ENCODE results near the gene SYTL1. TPM values are rescaled to one million over a fixed set of nuclear protein-coding genes. Genes with fewer than 3 reads are reported as not detected.

SYTL1 gene
- total and polyA plus RNA-seq, 9 of the 15 experiments (the other 6 are each of a cell fraction or from before 2014, with no cell fraction given) = 0.04 to 9.3 (median 1.7) TPM

GRCh38 chr1:27296773-27297291, 45.0 kb upstream of the SYTL1 start:
- intact Hi-C loops (cut with micrococcal nuclease) (loop anchor here (5.0 kb wide), 3 partner anchors 250 to 365 kb away; no protein-coding TSS in a partner anchor), in situ Hi-C loops (cut with MboI) (no loop called here)
- peaks cover 0 to 7% of the 10 kb centered on the region in 2 experiments; a peak in 2 of 5 replicates for H3K4me1 ChIP-seq (replicated peaks in 1 of 2; ENCODE audit: control insufficient read depth in 2 of 2, insufficient read depth in 2 of 2, low read length in 2 of 2)
- H3K9ac ChIP-seq (ENCODE audit: insufficient read depth in 1 of 2, low read depth in 2 of 2, low read length in 2 of 2) = no peak overlapping the region
- H3K9me1 ChIP-seq (ENCODE audit: control insufficient read depth, insufficient read depth, low read length) = peaks cover 3% of the 10 kb centered on the region
- POLR2A ChIA-PET = interaction anchor here (0.5 to 2.0 kb wide), 11 partner anchors 9 to 270 kb away, joined by 3 to 9 read pairs (median 3); partner anchors contain the start of gene SLC9A1
- peak overlapping the region; percentile 47; the same call in 1 of the 2 replicates for H2AFZ ChIP-seq (ENCODE audit: low read depth, low read length)
- peaks cover 7% of the 10 kb centered on the region; the same call in 1 of the 2 replicates for H4K20me1 ChIP-seq (replicated peaks; ENCODE audit: control insufficient read depth, insufficient read depth, low read length)
- CTCF ChIA-PET (ENCODE audit: low intra/inter-chr PET ratio) = interaction anchor here (0.6 to 2.6 kb wide), 7 partner anchors 76 to 251 kb away, joined by 3 to 16 read pairs (median 3); no protein-coding TSS in a partner anchor
- no peak overlapping the region for H3K4me2 ChIP-seq (ENCODE audit: insufficient read depth, low read length)
- H3K27ac ChIP-seq (ENCODE audit: extremely low read depth, low read depth, low read length) = no peak overlapping the region
- ATAC-seq (peak; percentile 89), FAIRE-seq (peak; percentile 88), DNase-seq (ENCODE audit: extremely low read depth in 1 of 4, low spot score in 3 of 4) (peak; percentile 73 to 81 (median 76))
- WGBS (ENCODE audit: insufficient coverage, low coverage, missing lambda C conversion rate) = 39% methylated on average over 10 of the region's 10 CpGs
- no peaks in the 10 kb centered on the region for H3K9me3 ChIP-seq (replicated peaks; ENCODE audit: control insufficient read depth, insufficient read depth, low read depth, low read length)
- peaks cover 50% of the 10 kb centered on the region; the same call in 2 of the 3 replicates for H3K36me3 ChIP-seq (ENCODE audit: control insufficient read depth, insufficient read depth, low read length)
- BruUV-seq (replicated peaks) = no TSS peak
- no peaks in the 10 kb centered on the region for H3K27me3 ChIP-seq (ENCODE audit: control insufficient read depth in 2 of 2, insufficient read depth in 2 of 2, low read length in 2 of 2)
- no peak overlapping the region for H3K4me3 ChIP-seq
- no peaks in the 10 kb centered on the region for H3K79me2 ChIP-seq (ENCODE audit: control insufficient read depth, insufficient read depth, low read length)
- no peak for TF ChIP-seq CBX2 (IDR thresholded peaks at IDR 0.05; ENCODE audit: insufficient read depth, low read length, poor library complexity, severe bottlenecking)
- no peak for TF ChIP-seq PRMT5 (CRISPR knock-in tag; IDR thresholded peaks at IDR 0.05)
- no peak for TF ChIP-seq BHLHE40 (IDR thresholded peaks at IDR 0.05; ENCODE audit: low read length)
- no peak for TF ChIP-seq ZNF79 (CRISPR knock-in tag; IDR thresholded peaks at IDR 0.05; ENCODE audit: low read depth)
- TF ChIP-seq DACH1 (IDR thresholded peaks at IDR 0.05; ENCODE audit: partially characterized antibody) = no peak
- TF ChIP-seq RB1 (IDR thresholded peaks at IDR 0.05; ENCODE audit: low read depth) = 0 out of 2 replicates have a peak, but pooled peaks have one; percentile 18
- TF ChIP-seq ZBED1 (IDR thresholded peaks at IDR 0.05) = no peak
- TF ChIP-seq TCF7 (IDR thresholded peaks at IDR 0.05; ENCODE audit: borderline replicate concordance) = no peak
- TF ChIP-seq TFAP4 (CRISPR knock-in tag; IDR thresholded peaks at IDR 0.05; ENCODE audit: borderline replicate concordance) = peak; percentile 29; the same call in 1 of the 2 replicates
- no peak for TF ChIP-seq BCLAF1 (IDR thresholded peaks at IDR 0.05; ENCODE audit: borderline replicate concordance in 1 of 2, control insufficient read depth in 1 of 2, low read depth in 2 of 2, low read length in 1 of 2)
- TF ChIP-seq ZNF398 (CRISPR knock-in tag; IDR thresholded peaks at IDR 0.05) = no peak
- TF ChIP-seq NCOA6 (IDR thresholded peaks at IDR 0.05) = no peak
- 0 out of 2 replicates have a peak, but pooled peaks have one; percentile 16 for TF ChIP-seq ZHX1 (conservative IDR thresholded peaks at IDR 0.05; ENCODE audit: low read length)

Measured in K562 (cell line).